T-helper 2 cell treated with Interferon-gamma antibody and Interleukin-4, amounts not matched to agents 5 μg/mL and 100 μg/mL, for 36 hours (primary cell): ENCODE measurements around the gene NUCB1.
A peak's percentile ranks its signal among the peaks of the same experiment; 100 is the strongest.

Experiments
- DNase-seq: peaks from one replicate; pipeline ENCODE4 v3.0.0; 2021; ENCODE audit warnings: low spot score
- H3K27ac Mint-ChIP-seq: one replicate; pipeline ENCODE4 v1.8.0; 2021; ENCODE audit warnings: mild to moderate bottlenecking, mixed read lengths
- H3K27me3 Mint-ChIP-seq: one replicate; pipeline ENCODE4 v1.8.0; 2021; ENCODE audit warnings: low read depth, mixed read lengths
- H3K36me3 Mint-ChIP-seq: one replicate; pipeline ENCODE4 v1.8.0; 2021; ENCODE audit warnings: low read depth, mixed read lengths
- H3K4me1 Mint-ChIP-seq: one replicate; pipeline ENCODE4 v1.8.0; 2021; ENCODE audit warnings: low read depth, mixed read lengths
- H3K4me3 Mint-ChIP-seq: one replicate; pipeline ENCODE4 v1.8.0; 2022; ENCODE audit warnings: mild to moderate bottlenecking, moderate library complexity, mixed read lengths
- H3K9me3 Mint-ChIP-seq: one replicate; pipeline ENCODE4 v1.8.0; 2021; ENCODE audit warnings: mixed read lengths

NUCB1 gene

GRCh38 chr19:48899781-48900476, at the start of gene NUCB1:
Gene NUCB1 (plus strand): TSS chr19:48900312. CDS start chr19:48900797, 485 bp downstream.
- H3K4me1 Mint-ChIP-seq: peaks cover 23% of the 10 kb centered on the region
- H3K27ac Mint-ChIP-seq: peak within 1 kb of the TSS; percentile 95
- H3K27me3 Mint-ChIP-seq: peaks cover 8% of the 10 kb centered on the region
- no peaks in the 10 kb centered on the region for H3K9me3 Mint-ChIP-seq
- peaks cover 33% of the 10 kb centered on the region for H3K36me3 Mint-ChIP-seq
- peak within 1 kb of the TSS; percentile 96 for H3K4me3 Mint-ChIP-seq
- peak; percentile 99 for DNase-seq

- Mint-ChIP-seq H3K4me1 (no peaks in the 10 kb centered on the region), H3K9me3 (no peaks in the 10 kb centered on the region), H3K4me3 (no peak overlapping the region), H3K27ac (no peak overlapping the region), H3K27me3 (no peaks in the 10 kb centered on the region), H3K36me3 (no peaks in the 10 kb centered on the region)
- DNase-seq: no peak
Measured at GRCh38 chr19:48852292-48852691, 47.8 kb upstream of the NUCB1 start.

- Mint-ChIP-seq H3K27ac (no peak overlapping the region), H3K27me3 (no peaks in the 10 kb centered on the region), H3K4me3 (no peak overlapping the region), H3K4me1 (no peaks in the 10 kb centered on the region), H3K36me3 (no peaks in the 10 kb centered on the region), H3K9me3 (no peaks in the 10 kb centered on the region)
- no peak for DNase-seq
Measured at GRCh38 chr19:48853483-48853882, 46.6 kb upstream of the NUCB1 start.

- H3K27ac Mint-ChIP-seq: no peak overlapping the region
- H3K4me1 Mint-ChIP-seq: peaks cover under 1% of the 10 kb centered on the region
- no peaks in the 10 kb centered on the region for H3K36me3 Mint-ChIP-seq
- no peak for DNase-seq
- no peaks in the 10 kb centered on the region for H3K9me3 Mint-ChIP-seq
- no peak overlapping the region for H3K4me3 Mint-ChIP-seq
- H3K27me3 Mint-ChIP-seq: no peaks in the 10 kb centered on the region
Measured at GRCh38 chr19:48854103-48854502, 46.0 kb upstream of the NUCB1 start.

- peaks cover 1% of the 10 kb centered on the region for H3K4me1 Mint-ChIP-seq
- no peak for DNase-seq
Measured at GRCh38 chr19:48856921-48857320, 43.2 kb upstream of the NUCB1 start.

GRCh38 chr19:48858984-48859710, 41.0 kb upstream of the NUCB1 start:
- peak; percentile 71 for DNase-seq

More at GRCh38 chr19:48856921-48857320, 43.2 kb upstream of the NUCB1 start:
- no peak overlapping the region for H3K27ac Mint-ChIP-seq
- no peaks in the 10 kb centered on the region for H3K9me3 Mint-ChIP-seq
- peaks cover 2% of the 10 kb centered on the region for H3K27me3 Mint-ChIP-seq
- no peak overlapping the region for H3K4me3 Mint-ChIP-seq
- no peaks in the 10 kb centered on the region for H3K36me3 Mint-ChIP-seq

GRCh38 chr19:48859711-48860572, 40.2 kb upstream of the NUCB1 start:
- H3K9me3 Mint-ChIP-seq: no peaks in the 10 kb centered on the region
- H3K4me1 Mint-ChIP-seq: peaks cover 1% of the 10 kb centered on the region
- no peak overlapping the region for H3K27ac Mint-ChIP-seq
- H3K4me3 Mint-ChIP-seq: peak overlapping the region; percentile 9
- H3K36me3 Mint-ChIP-seq: no peaks in the 10 kb centered on the region
- peaks cover 2% of the 10 kb centered on the region for H3K27me3 Mint-ChIP-seq
- DNase-seq: no peak

More at GRCh38 chr19:48858984-48859710, 41.0 kb upstream of the NUCB1 start:
- peaks cover 2% of the 10 kb centered on the region for H3K27me3 Mint-ChIP-seq
- H3K4me1 Mint-ChIP-seq: peaks cover 1% of the 10 kb centered on the region
- H3K9me3 Mint-ChIP-seq: no peaks in the 10 kb centered on the region
- peak overlapping the region; percentile 83 for H3K27ac Mint-ChIP-seq
- peak overlapping the region; percentile 90 for H3K4me3 Mint-ChIP-seq
- H3K36me3 Mint-ChIP-seq: no peaks in the 10 kb centered on the region

- H3K27me3 Mint-ChIP-seq: peaks cover 3% of the 10 kb centered on the region
- H3K27ac Mint-ChIP-seq: no peak overlapping the region
Measured at GRCh38 chr19:48861313-48861712, 38.8 kb upstream of the NUCB1 start.

GRCh38 chr19:48862827-48863226, 37.3 kb upstream of the NUCB1 start:
- Mint-ChIP-seq H3K36me3 (no peaks in the 10 kb centered on the region), H3K27ac (no peak overlapping the region), H3K27me3 (peaks cover 5% of the 10 kb centered on the region), H3K4me3 (no peak overlapping the region), H3K9me3 (no peaks in the 10 kb centered on the region), H3K4me1 (peaks cover 1% of the 10 kb centered on the region)
- DNase-seq: no peak

More at GRCh38 chr19:48861313-48861712, 38.8 kb upstream of the NUCB1 start:
- H3K4me1 Mint-ChIP-seq: peaks cover 1% of the 10 kb centered on the region
- no peaks in the 10 kb centered on the region for H3K9me3 Mint-ChIP-seq
- H3K36me3 Mint-ChIP-seq: no peaks in the 10 kb centered on the region
- no peak for DNase-seq
- H3K4me3 Mint-ChIP-seq: no peak overlapping the region

- no peak overlapping the region for H3K4me3 Mint-ChIP-seq
- H3K4me1 Mint-ChIP-seq: peaks cover 3% of the 10 kb centered on the region
- no peaks in the 10 kb centered on the region for H3K9me3 Mint-ChIP-seq
- peaks cover 5% of the 10 kb centered on the region for H3K27me3 Mint-ChIP-seq
- H3K27ac Mint-ChIP-seq: no peak overlapping the region
- no peaks in the 10 kb centered on the region for H3K36me3 Mint-ChIP-seq
- DNase-seq: no peak
Measured at GRCh38 chr19:48866692-48867091, 33.4 kb upstream of the NUCB1 start.

GRCh38 chr19:48867123-48867745, 32.9 kb upstream of the NUCB1 start:
- no peaks in the 10 kb centered on the region for H3K9me3 Mint-ChIP-seq
- peaks cover 6% of the 10 kb centered on the region for H3K4me1 Mint-ChIP-seq
- no peak for DNase-seq
- H3K36me3 Mint-ChIP-seq: peaks cover 1% of the 10 kb centered on the region
- no peak overlapping the region for H3K27ac Mint-ChIP-seq
- peaks cover 5% of the 10 kb centered on the region for H3K27me3 Mint-ChIP-seq
- H3K4me3 Mint-ChIP-seq: no peak overlapping the region

- Mint-ChIP-seq H3K4me3 (no peak overlapping the region), H3K27ac (no peak overlapping the region), H3K4me1 (peaks cover 8% of the 10 kb centered on the region), H3K9me3 (no peaks in the 10 kb centered on the region), H3K27me3 (peaks cover 5% of the 10 kb centered on the region), H3K36me3 (peaks cover 4% of the 10 kb centered on the region)
- DNase-seq: no peak
Measured at GRCh38 chr19:48867746-48868113, 32.4 kb upstream of the NUCB1 start.

- peaks cover 5% of the 10 kb centered on the region for H3K27me3 Mint-ChIP-seq
- H3K4me1 Mint-ChIP-seq: peaks cover 14% of the 10 kb centered on the region
- H3K4me3 Mint-ChIP-seq: no peak within 1 kb of the TSS
- H3K36me3 Mint-ChIP-seq: peaks cover 8% of the 10 kb centered on the region
- H3K27ac Mint-ChIP-seq: no peak within 1 kb of the TSS
- DNase-seq: no peak
- no peaks in the 10 kb centered on the region for H3K9me3 Mint-ChIP-seq
Measured at GRCh38 chr19:48868114-48868886, 31.8 kb upstream of the NUCB1 start, which contains the start of gene PLEKHA4. Gene PLEKHA4 (minus strand): TSS chr19:48868617. CDS start chr19:48867620, 997 bp downstream.
